OCI-LY7 (cell line): ENCODE data around the gene AKAP13.

Experiments used
- EZH2phosphoT487 ChIP-seq: fragments of 200-600 bp; sonication (generic); IDR thresholded peaks from 2 replicates; pipeline ENCODE4 v1.6.1; 2018; ENCODE audit warnings: low read depth, borderline replicate concordance, mild to moderate bottlenecking, mixed run types, antibody characterized with exemption, low read length, moderate library complexity, mixed read lengths
- TF ChIP-seq, protein P1 (sequence below): fragments of 200-600 bp; sonication (generic); conservative IDR thresholded peaks from 2 replicates; pipeline ENCODE4 v1.5.1; 2014; ENCODE audit warnings: mild to moderate bottlenecking, antibody characterized with exemption, low read length, moderate library complexity, mixed read lengths

DNA sequence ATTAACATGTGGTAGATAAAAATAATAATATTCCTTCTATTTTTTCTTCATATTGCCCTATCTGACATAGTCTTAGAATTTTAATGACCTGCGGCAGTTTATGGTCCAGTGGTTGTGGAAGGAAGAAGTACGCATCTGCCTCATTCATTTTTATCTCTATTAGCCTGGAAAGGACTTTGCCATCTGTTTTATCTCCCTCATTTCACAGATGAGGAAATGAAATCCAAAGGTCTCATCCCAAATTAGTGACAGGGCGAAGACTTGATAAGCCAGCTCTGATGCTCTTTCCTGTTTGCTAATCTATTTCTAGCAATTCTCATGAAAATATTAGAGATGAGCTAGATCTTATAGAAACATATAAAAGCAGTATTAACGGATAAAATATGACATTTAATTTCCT is 301.0 kb downstream of the AKAP13 start:
- TF ChIP-seq, protein P1, sequence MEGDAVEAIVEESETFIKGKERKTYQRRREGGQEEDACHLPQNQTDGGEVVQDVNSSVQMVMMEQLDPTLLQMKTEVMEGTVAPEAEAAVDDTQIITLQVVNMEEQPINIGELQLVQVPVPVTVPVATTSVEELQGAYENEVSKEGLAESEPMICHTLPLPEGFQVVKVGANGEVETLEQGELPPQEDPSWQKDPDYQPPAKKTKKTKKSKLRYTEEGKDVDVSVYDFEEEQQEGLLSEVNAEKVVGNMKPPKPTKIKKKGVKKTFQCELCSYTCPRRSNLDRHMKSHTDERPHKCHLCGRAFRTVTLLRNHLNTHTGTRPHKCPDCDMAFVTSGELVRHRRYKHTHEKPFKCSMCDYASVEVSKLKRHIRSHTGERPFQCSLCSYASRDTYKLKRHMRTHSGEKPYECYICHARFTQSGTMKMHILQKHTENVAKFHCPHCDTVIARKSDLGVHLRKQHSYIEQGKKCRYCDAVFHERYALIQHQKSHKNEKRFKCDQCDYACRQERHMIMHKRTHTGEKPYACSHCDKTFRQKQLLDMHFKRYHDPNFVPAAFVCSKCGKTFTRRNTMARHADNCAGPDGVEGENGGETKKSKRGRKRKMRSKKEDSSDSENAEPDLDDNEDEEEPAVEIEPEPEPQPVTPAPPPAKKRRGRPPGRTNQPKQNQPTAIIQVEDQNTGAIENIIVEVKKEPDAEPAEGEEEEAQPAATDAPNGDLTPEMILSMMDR, result no peak
- TF ChIP-seq EZH2phosphoT487, result no peak
